ENCODE results near the gene COTL1.

DNA sequence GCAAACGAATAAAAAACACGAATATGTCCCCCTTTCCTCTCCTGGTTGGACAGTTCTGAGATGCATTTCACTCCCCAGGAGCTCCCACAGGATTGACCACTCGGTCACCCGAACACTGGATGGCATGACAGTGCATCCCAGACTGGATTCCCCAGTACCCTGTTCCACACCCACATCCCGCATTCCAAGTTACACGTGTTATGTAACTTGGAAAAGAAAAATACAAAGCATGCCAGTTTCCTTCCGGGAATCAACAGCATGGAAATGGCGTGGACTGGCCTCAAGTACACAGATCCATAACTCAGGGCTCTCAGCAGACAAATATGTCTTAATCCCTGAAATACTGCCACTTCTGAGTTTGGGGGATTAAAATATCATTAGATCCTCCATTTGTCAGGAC lies 17.8 kb upstream of the COTL1 start:
- no peak for TF ChIP-seq POLR2AphosphoS5 (IDR thresholded peaks at IDR 0.05; ENCODE audit: low read depth, low read length)
- TF ChIP-seq, protein P1, sequence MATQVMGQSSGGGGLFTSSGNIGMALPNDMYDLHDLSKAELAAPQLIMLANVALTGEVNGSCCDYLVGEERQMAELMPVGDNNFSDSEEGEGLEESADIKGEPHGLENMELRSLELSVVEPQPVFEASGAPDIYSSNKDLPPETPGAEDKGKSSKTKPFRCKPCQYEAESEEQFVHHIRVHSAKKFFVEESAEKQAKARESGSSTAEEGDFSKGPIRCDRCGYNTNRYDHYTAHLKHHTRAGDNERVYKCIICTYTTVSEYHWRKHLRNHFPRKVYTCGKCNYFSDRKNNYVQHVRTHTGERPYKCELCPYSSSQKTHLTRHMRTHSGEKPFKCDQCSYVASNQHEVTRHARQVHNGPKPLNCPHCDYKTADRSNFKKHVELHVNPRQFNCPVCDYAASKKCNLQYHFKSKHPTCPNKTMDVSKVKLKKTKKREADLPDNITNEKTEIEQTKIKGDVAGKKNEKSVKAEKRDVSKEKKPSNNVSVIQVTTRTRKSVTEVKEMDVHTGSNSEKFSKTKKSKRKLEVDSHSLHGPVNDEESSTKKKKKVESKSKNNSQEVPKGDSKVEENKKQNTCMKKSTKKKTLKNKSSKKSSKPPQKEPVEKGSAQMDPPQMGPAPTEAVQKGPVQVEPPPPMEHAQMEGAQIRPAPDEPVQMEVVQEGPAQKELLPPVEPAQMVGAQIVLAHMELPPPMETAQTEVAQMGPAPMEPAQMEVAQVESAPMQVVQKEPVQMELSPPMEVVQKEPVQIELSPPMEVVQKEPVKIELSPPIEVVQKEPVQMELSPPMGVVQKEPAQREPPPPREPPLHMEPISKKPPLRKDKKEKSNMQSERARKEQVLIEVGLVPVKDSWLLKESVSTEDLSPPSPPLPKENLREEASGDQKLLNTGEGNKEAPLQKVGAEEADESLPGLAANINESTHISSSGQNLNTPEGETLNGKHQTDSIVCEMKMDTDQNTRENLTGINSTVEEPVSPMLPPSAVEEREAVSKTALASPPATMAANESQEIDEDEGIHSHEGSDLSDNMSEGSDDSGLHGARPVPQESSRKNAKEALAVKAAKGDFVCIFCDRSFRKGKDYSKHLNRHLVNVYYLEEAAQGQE (IDR thresholded peaks at IDR 0.05; ENCODE audit: insufficient read depth in 1 of 2, low read depth in 2 of 2, low read length in 2 of 2): no peak
- no peak for TF ChIP-seq TAF1 (IDR thresholded peaks at IDR 0.05; ENCODE audit: borderline replicate concordance, insufficient read depth, low read length)
- no peak for TF ChIP-seq SIN3A (IDR thresholded peaks at IDR 0.05; ENCODE audit: borderline replicate concordance, insufficient read depth, low read length)
- no peak for TF ChIP-seq FOXP2 (optimal IDR thresholded peaks at IDR 0.05; ENCODE audit: borderline replicate concordance, extremely low read depth, extremely low read length, insufficient read depth)
